Fibroblast of lung (primary cell): ENCODE data around the gene COG4. TPM values are rescaled to one million over a fixed set of nuclear protein-coding genes. Genes with fewer than 3 reads are reported as not detected.

ENCODE experiments used
- DNase-seq, 2 donors: peaks; one replicate each; pipeline versions ENCODE4 v3.0.0 to v3.0.0-alpha.2; 2010; ENCODE audit warnings: low read depth in 2 of 2
- H2AFZ ChIP-seq: 2 replicates; pipeline ENCODE4 v1.5.1; 2012; ENCODE audit warnings: low read length, control low read depth, inconsistent platforms
- H3K27ac ChIP-seq: 2 replicates; pipeline ENCODE4 v1.5.1; 2011; ENCODE audit warnings: low read length, control low read depth; ENCODE audit not compliant: insufficient read depth
- H3K27me3 ChIP-seq: 2 replicates; pipeline ENCODE4 v1.5.1; 2011; ENCODE audit warnings: mild to moderate bottlenecking, low read length; ENCODE audit not compliant: control insufficient read depth, insufficient read depth
- H3K36me3 ChIP-seq: 2 replicates; pipeline ENCODE4 v1.5.1; 2011; ENCODE audit warnings: low read length; ENCODE audit not compliant: control insufficient read depth, insufficient read depth
- H3K4me1 ChIP-seq: 2 replicates; pipeline ENCODE4 v1.5.1; 2011; ENCODE audit warnings: low read length; ENCODE audit not compliant: control insufficient read depth, insufficient read depth; ENCODE audit errors: extremely low read depth
- H3K4me2 ChIP-seq: 2 replicates; pipeline ENCODE4 v1.5.1; 2011; ENCODE audit warnings: low read length, control low read depth; ENCODE audit not compliant: insufficient read depth; ENCODE audit errors: extremely low read depth
- H3K4me3 ChIP-seq, 4 experiments: fragments of 200-600 bp in 1 of 4; sonication (generic) in 1 of 4; replicated peaks in 1 of 4; 2 replicates each; pipeline ENCODE4 v1.5.1; 2011 to 2016; ENCODE audit warnings: low read length in 4 of 4, low read depth in 3 of 4, mild to moderate bottlenecking in 3 of 4, control low read depth in 2 of 4, inconsistent platforms in 1 of 4, mixed read lengths in 1 of 4; ENCODE audit not compliant: insufficient read depth in 1 of 4; ENCODE audit errors: control extremely low read depth in 1 of 4
- H3K79me2 ChIP-seq: 2 replicates; pipeline ENCODE4 v1.5.1; 2012; ENCODE audit warnings: mild to moderate bottlenecking, low read length, inconsistent platforms; ENCODE audit not compliant: control insufficient read depth, insufficient read depth
- H3K9ac ChIP-seq: 2 replicates; pipeline ENCODE4 v1.5.1; 2011; ENCODE audit warnings: mild to moderate bottlenecking, low read length, control low read depth; ENCODE audit not compliant: insufficient read depth
- H3K9me3 ChIP-seq: 2 replicates; pipeline ENCODE4 v1.5.1; 2012; ENCODE audit warnings: low read depth, low read length; ENCODE audit not compliant: control insufficient read depth, insufficient read depth
- H4K20me1 ChIP-seq: 2 replicates; pipeline ENCODE4 v1.5.1; 2011; ENCODE audit warnings: low read length; ENCODE audit not compliant: control insufficient read depth, insufficient read depth; ENCODE audit errors: extremely low read depth
- CTCF ChIP-seq, 2 donors: IDR thresholded peaks in 1 of 2; conservative IDR thresholded peaks in 1 of 2; 1 replicate in 1 of 2; 2 replicates in 1 of 2; pipeline ENCODE4 v1.5.1; 2011 to 2012; ENCODE audit warnings: low read length in 2 of 2, control low read depth in 1 of 2, inconsistent platforms in 1 of 2, low read depth in 1 of 2, mild to moderate bottlenecking in 1 of 2
- EZH2 ChIP-seq: IDR thresholded peaks from 2 replicates; pipeline ENCODE4 v1.5.1; 2012; ENCODE audit warnings: low read length, control low read depth, mild to moderate bottlenecking; ENCODE audit errors: missing control alignments
- polyA plus RNA-seq, 2 donors: library from polyadenylated mRNA; depleted of rRNA in 1 of 2; stranded (reverse) in 1 of 2; unstranded in 1 of 2; fragments of >200 nt; gene quantifications; 2 replicates each; pipeline ENCODE4 v1.2.1, GENCODE V29; 2011 to 2012; ENCODE audit warnings: missing spikeins in 1 of 2
- total RNA-seq: library from RNA; depleted of rRNA; stranded (reverse); fragments of >200 nt; gene quantifications from 2 replicates; pipeline ENCODE4 v1.2.1, GENCODE V29; 2014

Gene COG4
- total and polyA plus RNA-seq, 2 donors (not counting 1 experiment from before 2014, with no cell fraction given) = 36.2 to 117 TPM

GRCh38 chr16:70494777-70495176 is 28.6 kb downstream of the COG4 start:
- Histone ChIP-seq H4K20me1 (no peaks in the 10 kb centered on the region), H3K4me1 (no peaks in the 10 kb centered on the region), H3K4me2 (no peak overlapping the region), H3K27me3 (no peaks in the 10 kb centered on the region), H3K9me3 (no peaks in the 10 kb centered on the region), H3K4me3 (no peak overlapping the region), H3K9ac (no peak overlapping the region), H3K27ac (no peak overlapping the region), H2AFZ (no peak overlapping the region), H3K79me2 (no peaks in the 10 kb centered on the region), H3K36me3 (peaks cover 20% of the 10 kb centered on the region)
- TF ChIP-seq CTCF (conservative IDR thresholded peaks at IDR 0.05 in 1 of 2, IDR thresholded peaks at IDR 0.05 in 1 of 2; ENCODE audit: low read depth in 1 of 2, low read length in 2 of 2) (no peak), EZH2 (no peak)
- no peak for DNase-seq

- no peaks in the 10 kb centered on the region for H3K27me3 ChIP-seq
- H3K4me3 ChIP-seq = no peak overlapping the region
- no peak overlapping the region for H3K9ac ChIP-seq
- H4K20me1 ChIP-seq = no peaks in the 10 kb centered on the region
- no peaks in the 10 kb centered on the region for H3K9me3 ChIP-seq
- no peak overlapping the region for H2AFZ ChIP-seq
- DNase-seq = no peak
- peaks cover 21% of the 10 kb centered on the region for H3K36me3 ChIP-seq
- H3K27ac ChIP-seq = no peak overlapping the region
- TF ChIP-seq EZH2 = no peak
- no peak for TF ChIP-seq CTCF (conservative IDR thresholded peaks at IDR 0.05 in 1 of 2, IDR thresholded peaks at IDR 0.05 in 1 of 2; ENCODE audit: low read depth in 1 of 2, low read length in 2 of 2)
- no peak overlapping the region for H3K4me2 ChIP-seq
- H3K79me2 ChIP-seq = no peaks in the 10 kb centered on the region
- H3K4me1 ChIP-seq = no peaks in the 10 kb centered on the region
Observed at GRCh38 chr16:70494202-70494770, 29.1 kb downstream of the COG4 start.

DNA sequence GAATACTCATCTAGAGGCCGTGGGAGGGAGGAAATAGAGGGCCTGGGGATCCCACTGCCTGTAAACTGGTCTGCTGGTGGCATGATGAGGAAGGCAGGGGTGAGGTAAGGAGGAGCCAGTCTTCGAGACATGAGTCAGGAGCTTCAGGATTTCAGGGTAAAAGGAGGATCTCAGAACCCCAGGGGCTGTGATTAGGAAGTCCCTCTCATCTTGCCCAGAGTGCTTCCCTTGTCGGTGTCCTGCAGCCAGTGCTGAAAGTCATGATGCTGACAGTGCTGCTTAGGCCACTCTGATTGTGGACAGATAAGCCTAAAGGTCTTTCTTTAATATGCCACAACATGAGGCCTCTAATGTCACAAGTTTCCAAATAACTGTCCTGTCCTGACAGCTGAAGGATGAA is 29.6 kb downstream of the COG4 start:
- no peak for DNase-seq
- no peak for TF ChIP-seq CTCF (conservative IDR thresholded peaks at IDR 0.05 in 1 of 2, IDR thresholded peaks at IDR 0.05 in 1 of 2; ENCODE audit: low read depth in 1 of 2, low read length in 2 of 2)
- Histone ChIP-seq H3K4me3 (no peak overlapping the region), H2AFZ (no peak overlapping the region), H3K79me2 (no peaks in the 10 kb centered on the region), H3K4me2 (no peak overlapping the region), H3K4me1 (no peaks in the 10 kb centered on the region), H4K20me1 (no peaks in the 10 kb centered on the region), H3K9ac (no peak overlapping the region), H3K27ac (no peak overlapping the region), H3K9me3 (no peaks in the 10 kb centered on the region), H3K36me3 (peaks cover 21% of the 10 kb centered on the region), H3K27me3 (no peaks in the 10 kb centered on the region)
